ENCODE results near the gene FAM83D.

The FAM83D gene

GRCh38 chr20:38889050-38889449 lies 37.2 kb upstream of the FAM83D start:
- POLR2A ChIA-PET, result no interaction called here
- H3K4me3 ChIP-seq (ENCODE audit: low read depth, low read length), result no peak overlapping the region
- DNase-seq (ENCODE audit: low read depth, low spot score), result no peak
- CTCF ChIA-PET, result no interaction called here
- no peak for TF ChIP-seq CTCF (IDR thresholded peaks at IDR 0.05; ENCODE audit: insufficient read depth, low read length, missing control alignments)

GRCh38 chr20:38889792-38890496 lies 36.3 kb upstream of the FAM83D start:
- no peak overlapping the region for H3K4me3 ChIP-seq (ENCODE audit: low read depth, low read length)
- ChIA-PET POLR2A (no interaction called here), CTCF (no interaction called here)
- DNase-seq (ENCODE audit: low read depth, low spot score), result no peak
- TF ChIP-seq CTCF (IDR thresholded peaks at IDR 0.05; ENCODE audit: insufficient read depth, low read length, missing control alignments), result no peak

- POLR2A ChIA-PET, result no interaction called here
- DNase-seq (ENCODE audit: low read depth, low spot score), result no peak
- CTCF ChIA-PET, result interaction anchor here (0.8 to 5.3 kb wide), 2 partner anchors 238 to 241 kb away, joined by 3 to 43 read pairs; no protein-coding TSS in a partner anchor
Measured at GRCh38 chr20:38890497-38890818, 35.8 kb upstream of the FAM83D start.

GRCh38 chr20:38892091-38892981 lies 33.9 kb upstream of the FAM83D start:
- no peak for DNase-seq (ENCODE audit: low read depth, low spot score)
- CTCF ChIA-PET, result interaction anchor here (0.7 to 5.3 kb wide), 22 partner anchors 10 to 258 kb away, joined by 3 to 43 read pairs (median 5); no protein-coding TSS in a partner anchor
- no peak overlapping the region for H3K4me3 ChIP-seq (ENCODE audit: low read depth, low read length)
- POLR2A ChIA-PET, result no interaction called here
- no peak for TF ChIP-seq CTCF (IDR thresholded peaks at IDR 0.05; ENCODE audit: insufficient read depth, low read length, missing control alignments)

More at GRCh38 chr20:38890497-38890818, 35.8 kb upstream of the FAM83D start:
- no peak for TF ChIP-seq CTCF (IDR thresholded peaks at IDR 0.05; ENCODE audit: insufficient read depth, low read length, missing control alignments)
- no peak overlapping the region for H3K4me3 ChIP-seq (ENCODE audit: low read depth, low read length)

GRCh38 chr20:38893056-38893564 lies 33.1 kb upstream of the FAM83D start:
- no peak overlapping the region for H3K4me3 ChIP-seq (ENCODE audit: low read depth, low read length)
- no peak for TF ChIP-seq CTCF (IDR thresholded peaks at IDR 0.05; ENCODE audit: insufficient read depth, low read length, missing control alignments)
- no peak for DNase-seq (ENCODE audit: low read depth, low spot score)
- ChIA-PET CTCF (interaction anchor here (0.7 to 5.3 kb wide), 26 partner anchors 10 to 259 kb away, joined by 3 to 43 read pairs (median 4); no protein-coding TSS in a partner anchor), POLR2A (no interaction called here)

- TF ChIP-seq CTCF (IDR thresholded peaks at IDR 0.05; ENCODE audit: insufficient read depth, low read length, missing control alignments), result peak; percentile 100
- no peak overlapping the region for H3K4me3 ChIP-seq (ENCODE audit: low read depth, low read length)
- POLR2A ChIA-PET, result no interaction called here
- CTCF ChIA-PET, result interaction anchor here (0.8 to 5.3 kb wide), 27 partner anchors 9 to 260 kb away, joined by 3 to 43 read pairs (median 5); no protein-coding TSS in a partner anchor
- no peak for DNase-seq (ENCODE audit: low read depth, low spot score)
Measured at GRCh38 chr20:38893565-38894090, 32.6 kb upstream of the FAM83D start.
